GM18867 (cell line): ENCODE measurements around the gene MYO16.
A peak's percentile ranks its signal among the peaks of the same experiment; 100 is the strongest.

ENCODE experiments used
- ATAC-seq: cut with Tn5 transposase; IDR thresholded peaks from one replicate; pipeline ENCODE4 v1.9.1; 2021; ENCODE audit warnings: mild to moderate bottlenecking, moderate library complexity; ENCODE audit not compliant: unreplicated experiment

MYO16 gene

GRCh38 chr13:109163037-109163379 is 533.6 kb downstream of the MYO16 start:
- ATAC-seq = no peak

- no peak for ATAC-seq
Observed at GRCh38 chr13:109165417-109165904, 536.0 kb downstream of the MYO16 start.

- ATAC-seq = peak; percentile 26
Observed at GRCh38 chr13:109166804-109167203, 537.4 kb downstream of the MYO16 start.

GRCh38 chr13:109172136-109172535 is 542.7 kb downstream of the MYO16 start:
- ATAC-seq = no peak

GRCh38 chr13:109175666-109176065 is 546.3 kb downstream of the MYO16 start:
- ATAC-seq = no peak

DNA sequence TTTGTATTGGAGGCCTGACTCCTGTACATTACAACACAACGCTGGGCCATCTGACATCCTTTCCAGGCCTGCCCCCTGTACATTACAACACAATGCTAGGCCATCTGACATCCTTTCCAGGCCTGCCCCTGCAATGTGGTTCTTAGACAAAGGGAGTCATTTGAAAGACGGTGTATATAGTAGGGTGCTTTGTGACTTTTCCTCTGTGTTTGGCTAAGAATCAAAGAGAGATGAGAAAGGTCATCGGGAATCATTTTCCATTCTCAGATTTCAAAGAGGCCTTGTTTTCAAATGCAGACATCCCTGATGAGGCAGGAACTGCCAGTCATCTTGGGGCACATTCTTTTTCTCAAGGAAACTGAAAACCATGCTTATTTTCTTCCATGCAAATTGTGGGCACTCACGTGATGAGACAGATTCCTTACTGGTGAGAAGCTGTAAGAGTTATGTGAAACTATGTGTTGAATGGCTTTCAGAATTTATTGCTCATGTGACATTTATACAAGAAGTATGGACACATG is 551.6 kb downstream of the MYO16 start:
- no peak for ATAC-seq

DNA sequence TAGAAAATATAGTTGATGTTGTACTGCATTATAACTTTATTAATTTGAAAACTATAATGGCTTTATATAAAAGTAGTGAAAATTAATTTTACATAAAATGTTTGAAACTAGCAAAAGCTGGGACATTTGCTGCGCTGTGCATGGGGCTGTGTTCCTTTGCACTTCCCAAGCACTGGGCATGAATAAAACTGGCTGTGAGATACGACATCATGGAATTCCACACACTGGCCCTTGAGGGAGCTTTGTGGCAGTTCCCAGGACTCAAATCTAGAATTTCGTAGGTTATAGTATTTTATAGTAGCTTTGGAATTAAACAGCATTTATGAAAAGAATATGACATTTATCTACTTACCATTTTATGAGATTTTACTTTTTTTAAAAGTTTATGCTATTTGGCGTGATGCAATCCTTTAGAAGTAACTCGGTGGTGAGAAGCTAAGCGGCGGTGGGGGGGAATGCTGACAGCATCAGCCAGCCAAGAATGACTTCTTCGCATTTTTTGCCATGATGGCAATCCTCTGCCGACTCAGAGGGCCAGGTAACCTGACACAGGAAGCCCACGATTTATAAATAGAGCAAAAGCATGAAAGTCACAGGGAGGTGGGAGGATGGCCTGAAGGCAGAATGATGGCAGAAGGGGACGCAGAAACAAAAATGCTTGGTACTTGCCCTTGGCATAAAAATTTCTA is 553.5 kb downstream of the MYO16 start:
- no peak for ATAC-seq

GRCh38 chr13:109191413-109191812 is 562.0 kb downstream of the MYO16 start:
- no peak for ATAC-seq

DNA sequence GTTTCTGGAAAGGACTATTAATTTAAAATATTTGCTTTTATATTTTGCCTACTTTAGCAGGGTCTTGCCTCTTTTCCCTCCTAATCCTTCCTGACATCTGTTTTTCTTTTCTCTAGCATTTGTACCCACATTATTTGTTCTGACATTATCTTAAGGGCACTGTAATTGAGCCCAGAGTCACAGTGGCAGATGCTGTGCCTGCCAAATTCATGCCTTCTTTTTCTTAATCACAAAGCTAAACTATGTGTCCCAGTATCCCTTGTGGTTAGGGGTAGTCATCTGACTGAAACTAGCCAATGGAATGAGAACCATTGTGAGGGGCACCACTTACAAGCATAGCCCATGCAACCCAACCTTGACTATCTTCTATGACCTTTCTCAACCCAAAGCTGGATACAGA is 562.9 kb downstream of the MYO16 start:
- no peak for ATAC-seq

- ATAC-seq = no peak
Observed at GRCh38 chr13:109196948-109197347, 567.5 kb downstream of the MYO16 start.

DNA sequence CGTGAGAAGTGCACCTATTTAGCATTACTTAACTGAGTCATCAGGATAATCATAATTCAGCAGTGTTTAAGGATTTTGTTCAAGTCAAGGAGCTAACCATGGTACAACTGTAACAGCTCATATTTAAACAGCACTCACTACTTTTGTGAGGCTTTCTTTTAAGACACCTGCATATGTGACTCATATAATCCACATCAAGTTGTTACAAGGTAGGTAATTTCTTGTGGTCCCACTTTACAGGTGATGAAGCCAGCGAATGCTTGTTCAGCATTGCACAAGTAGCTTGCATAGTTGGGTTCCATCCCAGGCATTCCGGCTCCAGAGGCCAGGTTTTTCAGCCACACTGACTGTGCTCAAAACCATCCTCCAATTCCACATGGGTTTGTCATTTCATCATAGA is 569.2 kb downstream of the MYO16 start:
- ATAC-seq = no peak

DNA sequence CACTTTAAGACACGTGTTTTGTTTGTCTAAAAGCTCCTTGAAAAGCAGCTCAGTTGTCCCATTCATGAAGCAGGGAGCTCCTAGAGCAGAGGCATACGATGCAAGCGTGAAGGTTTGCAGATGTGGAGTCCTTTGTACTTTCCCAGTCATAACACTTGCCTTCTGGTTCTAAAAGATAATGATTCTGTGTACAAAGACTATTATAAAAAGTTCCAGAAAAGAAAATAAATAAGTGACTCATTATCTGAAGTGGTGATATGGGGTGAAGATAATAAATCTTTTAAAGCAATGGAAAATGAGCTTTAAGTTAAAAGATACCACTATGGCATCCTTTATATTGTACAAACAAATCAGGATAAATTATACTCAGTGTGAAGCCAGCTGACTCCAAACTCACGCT is 569.9 kb downstream of the MYO16 start:
- ATAC-seq = no peak

DNA sequence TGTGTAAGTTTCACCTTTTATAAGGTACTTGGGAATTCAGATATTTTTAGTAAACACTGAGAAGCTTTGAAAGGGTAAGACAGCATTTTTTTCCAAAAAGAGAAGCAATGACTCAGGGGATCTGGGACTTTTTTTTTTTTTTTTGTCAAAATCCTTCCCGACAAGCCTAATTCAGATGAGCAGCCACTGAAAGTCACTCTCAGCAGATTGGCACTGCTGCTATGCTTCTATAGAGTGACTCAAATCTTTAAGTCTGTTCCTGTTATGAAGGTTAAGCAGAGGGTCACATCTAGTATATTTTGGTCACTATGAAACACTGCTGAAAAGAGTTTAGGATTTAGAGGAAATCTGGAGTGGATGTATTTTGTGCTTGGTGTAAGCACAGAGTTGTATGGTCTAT is 571.1 kb downstream of the MYO16 start:
- no peak for ATAC-seq

DNA sequence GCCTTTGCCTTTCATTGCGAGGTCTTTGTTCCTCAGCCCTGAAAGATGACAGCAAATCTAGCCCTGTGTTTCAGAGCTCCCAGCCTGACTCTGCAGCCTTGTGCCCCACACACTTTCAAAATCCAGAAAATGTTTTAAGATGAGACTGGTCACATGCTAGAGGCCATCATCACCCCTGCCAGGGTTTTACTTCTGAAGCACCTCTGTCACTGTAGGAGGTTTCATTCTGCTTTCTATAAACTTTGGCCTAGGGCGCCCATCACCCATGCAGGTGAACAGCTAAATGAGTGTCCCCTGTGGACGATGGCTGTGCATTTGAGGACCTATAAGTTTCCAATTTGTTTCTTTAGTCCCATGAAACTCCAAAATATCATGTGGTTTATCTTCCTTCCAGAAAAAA is 574.2 kb downstream of the MYO16 start:
- peak; percentile 60 for ATAC-seq

DNA sequence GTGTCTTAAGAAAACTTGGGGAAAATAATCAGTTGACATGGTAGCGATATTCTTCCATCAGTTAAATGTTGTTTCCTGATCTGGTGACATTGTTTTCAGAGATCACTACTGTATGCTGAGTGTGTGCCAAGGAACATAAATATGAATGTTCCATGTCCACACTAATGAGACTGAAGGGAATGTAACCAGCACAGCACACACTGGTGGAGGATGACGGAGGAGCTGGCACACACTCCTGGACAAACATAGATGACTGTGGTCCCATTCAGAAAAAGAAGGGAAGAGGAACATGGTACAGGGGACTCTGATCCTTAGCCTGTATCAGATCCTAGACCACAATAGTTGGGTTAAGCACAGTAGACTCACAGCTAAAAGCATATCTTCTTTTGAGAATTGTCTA is 574.8 kb downstream of the MYO16 start:
- no peak for ATAC-seq

- ATAC-seq = no peak
Observed at GRCh38 chr13:109204657-109205056, 575.2 kb downstream of the MYO16 start.

- ATAC-seq = no peak
Observed at GRCh38 chr13:109205315-109205714, 575.9 kb downstream of the MYO16 start.

DNA sequence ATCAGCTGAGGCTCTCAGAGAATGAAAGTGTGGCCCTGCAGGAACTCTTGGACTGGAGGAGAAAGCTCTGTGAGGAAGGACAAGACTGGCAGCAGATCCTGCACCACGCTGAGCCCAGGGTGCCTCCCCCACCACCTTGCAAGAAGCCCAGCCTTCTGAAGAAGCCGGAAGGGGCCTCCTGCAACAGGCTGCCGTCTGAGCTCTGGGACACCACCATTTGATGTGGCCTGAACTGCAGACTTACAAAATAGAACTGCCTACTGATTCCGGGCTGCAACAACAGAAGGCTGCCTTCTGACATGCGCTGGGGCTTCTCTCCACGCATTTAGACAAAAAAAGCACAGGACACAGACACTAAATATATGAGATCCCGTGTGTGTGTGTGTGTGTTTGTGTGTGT is 577.2 kb downstream of the MYO16 start:
- no peak for ATAC-seq

DNA sequence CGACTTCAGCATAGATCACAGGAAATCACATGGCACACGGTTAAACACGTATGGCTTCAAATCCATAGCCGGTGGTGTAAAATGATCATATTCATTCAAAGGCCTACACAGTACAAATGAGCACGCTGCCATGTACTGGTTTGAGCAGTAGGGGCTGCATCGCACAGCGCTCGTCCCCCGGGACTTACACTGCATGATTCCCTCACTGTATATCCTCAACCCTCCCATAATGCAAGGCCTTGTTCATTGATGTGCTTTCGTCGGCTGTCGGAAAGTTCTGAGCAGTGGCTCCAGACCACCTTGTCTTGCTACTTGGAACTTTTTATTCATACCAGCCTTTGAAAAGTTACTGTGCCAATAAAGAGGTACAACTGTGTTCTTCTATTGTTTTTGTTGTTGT is 578.2 kb downstream of the MYO16 start:
- no peak for ATAC-seq

DNA sequence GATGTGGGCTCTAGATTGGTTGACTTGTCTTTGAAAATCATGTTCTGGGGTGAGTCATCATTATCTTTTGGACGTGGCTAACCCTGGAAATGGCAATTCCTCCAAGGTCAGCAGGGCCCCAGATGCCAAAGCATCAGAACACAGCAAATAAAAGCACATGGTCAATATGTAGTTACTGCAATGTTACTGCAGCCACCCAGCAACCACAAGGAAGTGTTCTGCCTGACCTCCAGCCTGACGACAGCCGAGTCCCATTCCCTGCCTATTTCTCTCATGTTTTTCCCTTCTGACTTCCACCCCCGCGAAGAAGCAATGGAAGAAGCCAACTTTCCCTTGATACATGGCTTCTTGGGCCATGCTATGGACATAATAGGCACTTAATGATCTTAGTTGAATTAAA is 579.1 kb downstream of the MYO16 start:
- ATAC-seq = no peak

DNA sequence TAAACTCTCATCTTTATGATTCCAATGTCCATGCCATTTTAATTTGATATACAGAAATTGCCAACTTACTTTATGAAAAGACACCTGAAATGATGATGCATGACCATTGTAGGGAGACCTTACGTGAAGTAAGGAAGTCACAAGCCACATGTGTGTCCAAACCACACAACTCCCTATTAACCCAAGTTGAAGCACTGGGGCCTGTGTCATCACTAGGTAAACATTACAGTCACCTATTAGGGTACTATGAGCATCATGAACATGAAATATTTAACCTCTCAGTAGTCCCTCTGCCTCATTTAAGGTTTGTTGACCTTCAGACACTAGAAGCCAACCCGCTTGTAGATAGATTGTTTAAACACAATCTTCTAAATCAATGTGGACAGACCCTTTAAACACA is 580.1 kb downstream of the MYO16 start:
- ATAC-seq = no peak

GRCh38 chr13:109211616-109212015 is 582.2 kb downstream of the MYO16 start:
- ATAC-seq = no peak

- peak; percentile 75 for ATAC-seq
Observed at GRCh38 chr13:109212650-109213049, 583.2 kb downstream of the MYO16 start.
